Choroid plexus epithelial cell (primary cell): ENCODE results near the gene NPTX1.

Experiments used
- DNase-seq: peaks from one replicate; pipeline ENCODE4 v3.0.0-alpha.2; 2010; ENCODE audit warnings: low read depth
- H3K4me3 ChIP-seq: 2 replicates; pipeline ENCODE4 v1.5.1; 2011; ENCODE audit warnings: low read depth, mild to moderate bottlenecking, control low read depth, low read length, moderate library complexity
- CTCF ChIP-seq: conservative IDR thresholded peaks from 2 replicates; pipeline ENCODE4 v1.5.1; 2011; ENCODE audit warnings: low read depth, mild to moderate bottlenecking, control low read depth, inconsistent platforms, low read length, moderate library complexity

The NPTX1 gene

GRCh38 chr17:80473701-80474100 lies 2.7 kb downstream of the NPTX1 start:
- DNase-seq: no peak
- H3K4me3 ChIP-seq: no peak overlapping the region
- TF ChIP-seq CTCF: no peak

- no peak overlapping the region for H3K4me3 ChIP-seq
- no peak for DNase-seq
- no peak for TF ChIP-seq CTCF
These were observed 3.4 kb downstream of the NPTX1 start for GRCh38 chr17:80472996-80473395.

- no peak for DNase-seq
- TF ChIP-seq CTCF: no peak
These were observed 4.5 kb downstream of the NPTX1 start for GRCh38 chr17:80471922-80472321.

GRCh38 chr17:80470603-80471002 lies 5.8 kb downstream of the NPTX1 start:
- no peak for DNase-seq

More at GRCh38 chr17:80471922-80472321, 4.5 kb downstream of the NPTX1 start:
- H3K4me3 ChIP-seq: no peak overlapping the region

GRCh38 chr17:80469667-80470066 lies 6.7 kb downstream of the NPTX1 start:
- no peak overlapping the region for H3K4me3 ChIP-seq
- DNase-seq: no peak
- no peak for TF ChIP-seq CTCF

More at GRCh38 chr17:80470603-80471002, 5.8 kb downstream of the NPTX1 start:
- H3K4me3 ChIP-seq: no peak overlapping the region
- no peak for TF ChIP-seq CTCF

GRCh38 chr17:80468781-80469493 lies 7.5 kb downstream of the NPTX1 start:
- H3K4me3 ChIP-seq: no peak overlapping the region
- TF ChIP-seq CTCF: no peak
- DNase-seq: no peak

- DNase-seq: no peak
- no peak for TF ChIP-seq CTCF
- no peak overlapping the region for H3K4me3 ChIP-seq
These were observed 8.2 kb downstream of the NPTX1 start for GRCh38 chr17:80468242-80468641.
